HepG2 (cell line): ENCODE results near the gene MRPL10. TPM values are rescaled to one million over a fixed set of nuclear protein-coding genes. Genes with fewer than 3 reads are reported as not detected.

Experiments
- ATAD3A ChIP-seq: sonication (generic); formaldehyde crosslinking; IDR thresholded peaks from 2 replicates; pipeline ENCODE4 v1.4.0; 2020; ENCODE audit warnings: missing genetic modification reagents
- BCL6 ChIP-seq: IDR thresholded peaks from 2 replicates; pipeline ENCODE4 v1.6.1; 2016; ENCODE audit warnings: missing genetic modification reagents, missing compliant biosample characterization
- CC2D1A ChIP-seq: sonication (generic); formaldehyde crosslinking; IDR thresholded peaks from 2 replicates; pipeline ENCODE4 v1.8.1; 2023; ENCODE audit warnings: mild to moderate bottlenecking, missing genetic modification reagents
- FOXP4 ChIP-seq: sonication (generic); formaldehyde crosslinking; IDR thresholded peaks from 2 replicates; pipeline ENCODE4 v1.4.0; 2020; ENCODE audit warnings: missing genetic modification reagents
- GABPA ChIP-seq, 2 experiments: IDR thresholded peaks; 2 replicates each; pipeline ENCODE4 v1.6.1; 2011 to 2016; ENCODE audit warnings: low read depth in 2 of 2, low read length in 1 of 2, missing biosample characterization in 1 of 2, missing genetic modification characterization in 1 of 2
- GATAD2A ChIP-seq: IDR thresholded peaks from 2 replicates; pipeline ENCODE4 v1.6.1; 2016
- HMG20A ChIP-seq: IDR thresholded peaks from 2 replicates; pipeline ENCODE4 v1.6.1; 2016; ENCODE audit warnings: borderline replicate concordance
- HNF4A ChIP-seq: sonication (generic); formaldehyde crosslinking; IDR thresholded peaks from 2 replicates; pipeline ENCODE4 v1.4.0; 2020; ENCODE audit warnings: missing genetic modification reagents
- ISL2 ChIP-seq: sonication (generic); formaldehyde crosslinking; IDR thresholded peaks from 2 replicates; pipeline ENCODE4 v1.5.0; 2020; ENCODE audit warnings: missing genetic modification reagents
- MED1 ChIP-seq: sonication (generic); formaldehyde crosslinking; IDR thresholded peaks from 2 replicates; pipeline ENCODE4 v1.4.0; 2020; ENCODE audit warnings: missing genetic modification reagents
- MNT ChIP-seq: fragments of 450-650 bp; IDR thresholded peaks from 2 replicates; pipeline ENCODE4 v1.6.1; 2016
- NCOA2 ChIP-seq: sonication (generic); formaldehyde crosslinking; IDR thresholded peaks from 2 replicates; pipeline ENCODE4 v1.8.0; 2022; ENCODE audit warnings: inconsistent platforms
- PBX2 ChIP-seq: IDR thresholded peaks from 2 replicates; pipeline ENCODE4 v1.6.1; 2016; ENCODE audit warnings: control low read depth
- POLR2AphosphoS2 ChIP-seq: IDR thresholded peaks from 2 replicates; pipeline ENCODE4 v1.6.1; 2011; ENCODE audit warnings: low read depth, low read length, improper control_type of control experiment
- RARA ChIP-seq: IDR thresholded peaks from 2 replicates; pipeline ENCODE4 v1.6.1; 2016; ENCODE audit warnings: missing genetic modification reagents, missing compliant biosample characterization
- REXO4 ChIP-seq: sonication (generic); formaldehyde crosslinking; IDR thresholded peaks from 2 replicates; pipeline ENCODE4 v1.8.0; 2022; ENCODE audit warnings: missing genetic modification reagents, mild to moderate bottlenecking, borderline replicate concordance
- RFXAP ChIP-seq: sonication (generic); formaldehyde crosslinking; IDR thresholded peaks from 2 replicates; pipeline ENCODE4 v1.4.0; 2020; ENCODE audit warnings: missing genetic modification reagents, borderline replicate concordance
- SOX5 ChIP-seq: IDR thresholded peaks from 2 replicates; pipeline ENCODE4 v1.6.1; 2016; ENCODE audit warnings: borderline replicate concordance
- ZBTB34 ChIP-seq: sonication (generic); formaldehyde crosslinking; IDR thresholded peaks from 2 replicates; pipeline ENCODE4 v1.8.0; 2022; ENCODE audit warnings: mild to moderate bottlenecking, missing genetic modification reagents
- ZBTB7B ChIP-seq: sonication (generic); formaldehyde crosslinking; IDR thresholded peaks from 2 replicates; pipeline ENCODE4 v1.4.0; 2020; ENCODE audit warnings: missing genetic modification reagents
- ZC3H4 ChIP-seq: sonication (generic); formaldehyde crosslinking; IDR thresholded peaks from 2 replicates; pipeline ENCODE4 v1.4.0; 2020; ENCODE audit warnings: missing genetic modification reagents, borderline replicate concordance
- ZFX ChIP-seq: sonication (generic); formaldehyde crosslinking; IDR thresholded peaks from 2 replicates; pipeline ENCODE4 v1.4.0; 2020; ENCODE audit warnings: mild to moderate bottlenecking, low read depth, missing genetic modification reagents, moderate library complexity
- ZNF441 ChIP-seq: sonication (generic); formaldehyde crosslinking; IDR thresholded peaks from 2 replicates; pipeline ENCODE4 v1.7.0; 2021; ENCODE audit warnings: missing genetic modification reagents, borderline replicate concordance
- ZNF501 ChIP-seq: sonication (generic); formaldehyde crosslinking; IDR thresholded peaks from 2 replicates; pipeline ENCODE4 v1.5.1; 2020; ENCODE audit warnings: mild to moderate bottlenecking, moderate library complexity, missing genetic modification reagents
- ZNF75D ChIP-seq: sonication (generic); formaldehyde crosslinking; IDR thresholded peaks from 2 replicates; pipeline ENCODE4 v1.8.1; 2023; ENCODE audit warnings: missing genetic modification reagents, mild to moderate bottlenecking, borderline replicate concordance
- polyA plus RNA-seq, 8 experiments: library from polyadenylated mRNA; depleted of rRNA in 3 of 8; stranded (reverse) in 7 of 8; unstranded in 1 of 8; fragments of >200 nt; fragmentation: Illumina TruSeq in 4 of 8; extraction: Trizol in 4 of 8; gene quantifications; 2 replicates each; pipeline versions ENCODE4 v1.2.1 to v1.2.3, GENCODE V29; 2011 to 2016; ENCODE audit warnings: low read depth in 4 of 8, missing spikeins in 1 of 8, mixed read lengths in 1 of 8; ENCODE audit not compliant: insufficient read depth in 1 of 8
- total RNA-seq, 5 experiments: library from RNA; depleted of rRNA; stranded (reverse); fragments of >200 nt; fragmentation: Illumina TruSeq; extraction: Trizol; gene quantifications; 2 replicates each; pipeline ENCODE4 v1.2.3, GENCODE V29; 2016; ENCODE audit warnings: low read depth in 1 of 5

MRPL10 gene
- total and polyA plus RNA-seq, 2 of the 13 experiments (the other 11 are each of a cell fraction or from before 2014, with no cell fraction given), result 56.7 to 149 TPM

- TF ChIP-seq ZBTB34 (CRISPR knock-in tag) (peak; percentile 40; the same call in 1 of the 2 replicates), ISL2 (no peak), ZFX (no peak), PBX2 (peak; percentile 38; the same call in 1 of the 2 replicates), REXO4 (CRISPR knock-in tag) (no peak), NCOA2 (CRISPR knock-in tag) (peak; percentile 35; the same call in 1 of the 2 replicates), ZC3H4 (CRISPR knock-in tag) (no peak), FOXP4 (0 out of 2 replicates have a peak, but pooled peaks have one; percentile 20), ZNF75D (CRISPR knock-in tag) (no peak), ATAD3A (CRISPR knock-in tag) (no peak), MED1 (0 out of 2 replicates have a peak, but pooled peaks have one; percentile 24), POLR2AphosphoS2 (no peak), GABPA (IDR thresholded peaks at IDR 0.05; ENCODE audit: low read depth, low read length) (no peak), GABPA (CRISPR knock-in tag; IDR thresholded peaks at IDR 0.05; ENCODE audit: low read depth) (no peak), ZNF441 (no peak), BCL6 (CRISPR knock-in tag) (0 out of 2 replicates have a peak, but pooled peaks have one; percentile 17), HNF4A (0 out of 2 replicates have a peak, but pooled peaks have one; percentile 11), ZNF501 (CRISPR knock-in tag) (0 out of 2 replicates have a peak, but pooled peaks have one; percentile 43), GATAD2A (CRISPR knock-in tag) (peak; percentile 79), HMG20A (CRISPR knock-in tag) (peak; percentile 62; the same call in 1 of the 2 replicates), SOX5 (CRISPR knock-in tag) (peak; percentile 21; the same call in 1 of the 2 replicates), MNT (peak; percentile 26; the same call in 1 of the 2 replicates), RARA (CRISPR knock-in tag) (no peak), CC2D1A (CRISPR knock-in tag) (no peak), ZBTB7B (CRISPR knock-in tag) (0 out of 2 replicates have a peak, but pooled peaks have one; percentile 32), RFXAP (CRISPR knock-in tag) (no peak)
These were observed 12.9 kb upstream of the MRPL10 start (continued) for GRCh38 chr17:47844227-47844626.
